Measurements from ENCODE around the gene ZMYND11.
"Not testable (repeated sequence)": the region's sequence is repeated elsewhere in the genome, so short reads cannot be mapped to it uniquely, and the experiment has no call there.

Gene ZMYND11

GRCh38 chr10:244227-244626 lies 109.0 kb downstream of the ZMYND11 start:
- DNase-seq (ENCODE audit: low read depth, low spot score): no peak

- no peak for DNase-seq (ENCODE audit: low read depth, low spot score)
These were observed 111.2 kb downstream of the ZMYND11 start for GRCh38 chr10:246431-246830.

- no peak for DNase-seq (ENCODE audit: low read depth, low spot score)
These were observed 112.2 kb downstream of the ZMYND11 start for GRCh38 chr10:247480-247879.

- no peak for DNase-seq (ENCODE audit: low read depth, low spot score)
These were observed 113.1 kb downstream of the ZMYND11 start for GRCh38 chr10:248307-248706.

GRCh38 chr10:251982-252582 lies 116.8 kb downstream of the ZMYND11 start:
- no peak for DNase-seq (ENCODE audit: low read depth, low spot score)

- no peak for DNase-seq (ENCODE audit: low read depth, low spot score)
These were observed 125.7 kb downstream of the ZMYND11 start for GRCh38 chr10:260819-261429.

GRCh38 chr10:264160-265073 lies 129.2 kb downstream of the ZMYND11 start:
- DNase-seq (ENCODE audit: low read depth, low spot score): not testable (repeated sequence)

GRCh38 chr10:265074-265440 lies 129.8 kb downstream of the ZMYND11 start:
- not testable (repeated sequence) for DNase-seq (ENCODE audit: low read depth, low spot score)

GRCh38 chr10:265816-266588 lies 130.7 kb downstream of the ZMYND11 start:
- DNase-seq (ENCODE audit: low read depth, low spot score): not testable (repeated sequence)

- no peak for DNase-seq (ENCODE audit: low read depth, low spot score)
These were observed 131.7 kb downstream of the ZMYND11 start for GRCh38 chr10:266974-267425.

- DNase-seq (ENCODE audit: low read depth, low spot score): no peak
These were observed 132.4 kb downstream of the ZMYND11 start for GRCh38 chr10:267705-268104.

- no peak for DNase-seq (ENCODE audit: low read depth, low spot score)
These were observed 134.3 kb downstream of the ZMYND11 start for GRCh38 chr10:269440-270074.

- no peak for DNase-seq (ENCODE audit: low read depth, low spot score)
These were observed 135.9 kb downstream of the ZMYND11 start for GRCh38 chr10:271201-271600.

GRCh38 chr10:271722-272121 lies 136.5 kb downstream of the ZMYND11 start:
- DNase-seq (ENCODE audit: low read depth, low spot score): no peak

GRCh38 chr10:273088-273487 lies 137.8 kb downstream of the ZMYND11 start:
- DNase-seq (ENCODE audit: low read depth, low spot score): no peak

GRCh38 chr10:274866-275265 lies 139.6 kb downstream of the ZMYND11 start:
- no peak for DNase-seq (ENCODE audit: low read depth, low spot score)

- no peak for DNase-seq (ENCODE audit: low read depth, low spot score)
These were observed 140.4 kb downstream of the ZMYND11 start for GRCh38 chr10:275680-276079.

- DNase-seq (ENCODE audit: low read depth, low spot score): no peak
These were observed 142.7 kb downstream of the ZMYND11 start for GRCh38 chr10:277963-278362.

- DNase-seq (ENCODE audit: low read depth, low spot score): no peak
These were observed 143.5 kb downstream of the ZMYND11 start for GRCh38 chr10:278707-279106.

GRCh38 chr10:279232-279631 lies 144.0 kb downstream of the ZMYND11 start:
- no peak for DNase-seq (ENCODE audit: low read depth, low spot score)

- no peak for DNase-seq (ENCODE audit: low read depth, low spot score)
These were observed 144.4 kb downstream of the ZMYND11 start for GRCh38 chr10:279655-280054.
